IMR-90 (cell line): ENCODE results near the gene NTRK2.

ENCODE experiments used
- POLR2A ChIP-seq: IDR thresholded peaks from 2 replicates; pipeline ENCODE4 v1.6.1; 2012; ENCODE audit warnings: mild to moderate bottlenecking, low read depth, low read length
- SMC3 ChIP-seq: fragments of 150-350 bp; IDR thresholded peaks from 2 replicates; pipeline ENCODE4 v1.6.1; 2016; ENCODE audit warnings: low read depth, mild to moderate bottlenecking, antibody characterized with exemption, low read length, moderate library complexity
- TF ChIP-seq, protein P1 (sequence below): conservative IDR thresholded peaks from 2 replicates; pipeline ENCODE4 v1.5.1; 2012; ENCODE audit warnings: mild to moderate bottlenecking, low read depth, low read length, improper control_type of control experiment

DNA sequence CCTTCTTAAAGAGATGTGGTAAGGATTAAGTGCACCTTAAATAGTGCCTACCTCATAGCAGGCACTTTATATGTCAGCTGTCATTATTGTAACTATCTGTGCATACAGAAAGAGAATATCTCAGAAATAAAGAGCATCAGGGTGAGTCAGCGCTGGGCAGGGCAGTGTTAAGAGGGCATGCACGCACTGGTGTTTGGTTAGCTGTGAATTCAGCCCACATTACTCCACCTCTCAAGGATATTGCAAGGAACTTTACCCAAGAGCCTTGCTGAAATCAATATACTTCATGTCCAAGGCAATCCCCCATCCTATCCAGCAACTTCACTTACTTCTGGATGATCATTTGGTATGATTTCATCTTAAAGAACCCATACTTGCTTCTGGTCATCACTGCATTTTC, 300.9 kb downstream of the NTRK2 start:
- TF ChIP-seq SMC3 (no peak), POLR2A (no peak)
- TF ChIP-seq, protein P1, sequence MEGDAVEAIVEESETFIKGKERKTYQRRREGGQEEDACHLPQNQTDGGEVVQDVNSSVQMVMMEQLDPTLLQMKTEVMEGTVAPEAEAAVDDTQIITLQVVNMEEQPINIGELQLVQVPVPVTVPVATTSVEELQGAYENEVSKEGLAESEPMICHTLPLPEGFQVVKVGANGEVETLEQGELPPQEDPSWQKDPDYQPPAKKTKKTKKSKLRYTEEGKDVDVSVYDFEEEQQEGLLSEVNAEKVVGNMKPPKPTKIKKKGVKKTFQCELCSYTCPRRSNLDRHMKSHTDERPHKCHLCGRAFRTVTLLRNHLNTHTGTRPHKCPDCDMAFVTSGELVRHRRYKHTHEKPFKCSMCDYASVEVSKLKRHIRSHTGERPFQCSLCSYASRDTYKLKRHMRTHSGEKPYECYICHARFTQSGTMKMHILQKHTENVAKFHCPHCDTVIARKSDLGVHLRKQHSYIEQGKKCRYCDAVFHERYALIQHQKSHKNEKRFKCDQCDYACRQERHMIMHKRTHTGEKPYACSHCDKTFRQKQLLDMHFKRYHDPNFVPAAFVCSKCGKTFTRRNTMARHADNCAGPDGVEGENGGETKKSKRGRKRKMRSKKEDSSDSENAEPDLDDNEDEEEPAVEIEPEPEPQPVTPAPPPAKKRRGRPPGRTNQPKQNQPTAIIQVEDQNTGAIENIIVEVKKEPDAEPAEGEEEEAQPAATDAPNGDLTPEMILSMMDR, result no peak
